Tibial artery (tissue), 4 donors: ENCODE data around the gene SLC36A2.

Source experiments
- DNase-seq, 2 donors: peaks; one replicate each; pipeline ENCODE4 v3.0.0-alpha.2; 2019
- H3K27ac ChIP-seq, 2 donors: fragments of 200-600 bp; sonication (generic) in 1 of 2; 1 replicate in 1 of 2; 2 replicates in 1 of 2; pipeline ENCODE4 v1.5.1; 2018 to 2019; ENCODE audit warnings: mild to moderate bottlenecking in 1 of 2
- H3K27me3 ChIP-seq, 2 donors: fragments of 200-600 bp; sonication (generic) in 1 of 2; one replicate each; pipeline versions ENCODE4 v1.5.1 to v1.6.0; 2016 to 2019
- H3K36me3 ChIP-seq, 3 donors: fragments of 200-600 bp; sonication (generic) in 2 of 3; one replicate each; pipeline ENCODE4 v1.5.1; 2016 to 2019; ENCODE audit warnings: mild to moderate bottlenecking in 2 of 3
- H3K4me1 ChIP-seq, 4 donors: fragments of 200-600 bp; sonication (generic) in 2 of 4; 1 replicate in 3 of 4; 2 replicates in 1 of 4; pipeline ENCODE4 v1.5.1; 2016 to 2019
- H3K4me3 ChIP-seq, 2 donors: fragments of 200-600 bp; sonication (generic) in 1 of 2; 1 replicate in 1 of 2; 2 replicates in 1 of 2; pipeline ENCODE4 v1.5.1; 2018 to 2019; ENCODE audit warnings: mild to moderate bottlenecking in 2 of 2
- H3K9me3 ChIP-seq, 3 donors: fragments of 200-600 bp; sonication (generic) in 1 of 3; one replicate each; pipeline ENCODE4 v1.5.1; 2016 to 2019
- intact Hi-C: fragments of 100-400 bp; cut with DNase I; formaldehyde crosslinking; loops from one replicate; pipeline ENCODE4 v1.15.0; 2023; ENCODE audit warnings: low total_unique reads
- TF ChIP-seq, protein P1 (sequence below), 2 experiments: fragments of 200-600 bp in 1 of 2; fragments of 450-650 bp in 1 of 2; IDR thresholded peaks; one replicate each; pipeline ENCODE4 v1.5.1; 2017 to 2019; ENCODE audit warnings: antibody characterized with exemption in 2 of 2, mild to moderate bottlenecking in 1 of 2, moderate library complexity in 1 of 2

SLC36A2 gene

DNA sequence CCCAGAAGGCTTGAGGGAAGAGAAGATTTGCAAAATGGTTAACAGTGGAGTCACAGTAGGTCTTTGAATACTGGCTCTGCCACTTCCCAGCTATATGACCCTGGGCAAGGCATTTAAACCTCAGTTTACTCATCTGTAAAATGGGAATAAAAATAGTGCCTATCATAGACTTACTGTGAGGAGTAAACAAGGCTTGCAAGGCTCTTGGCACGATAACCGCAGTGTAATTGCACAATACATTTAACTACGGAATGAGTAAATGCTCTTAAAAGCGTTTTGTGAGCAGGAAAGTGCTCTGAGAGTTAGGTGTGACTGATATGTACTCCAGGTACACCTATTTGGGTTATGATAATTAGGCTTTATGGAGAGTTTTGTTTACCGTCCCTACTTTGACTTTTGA lies 52.2 kb downstream of the SLC36A2 start:
- Histone ChIP-seq H3K36me3 (no peaks in the 10 kb centered on the region), H3K9me3 (no peaks in the 10 kb centered on the region), H3K27ac (no peak overlapping the region), H3K27me3 (peaks cover 0 to 6% of the 10 kb centered on the region in 2 donors), H3K4me3 (no peak overlapping the region), H3K4me1 (no peaks in the 10 kb centered on the region)
- TF ChIP-seq, protein P1, sequence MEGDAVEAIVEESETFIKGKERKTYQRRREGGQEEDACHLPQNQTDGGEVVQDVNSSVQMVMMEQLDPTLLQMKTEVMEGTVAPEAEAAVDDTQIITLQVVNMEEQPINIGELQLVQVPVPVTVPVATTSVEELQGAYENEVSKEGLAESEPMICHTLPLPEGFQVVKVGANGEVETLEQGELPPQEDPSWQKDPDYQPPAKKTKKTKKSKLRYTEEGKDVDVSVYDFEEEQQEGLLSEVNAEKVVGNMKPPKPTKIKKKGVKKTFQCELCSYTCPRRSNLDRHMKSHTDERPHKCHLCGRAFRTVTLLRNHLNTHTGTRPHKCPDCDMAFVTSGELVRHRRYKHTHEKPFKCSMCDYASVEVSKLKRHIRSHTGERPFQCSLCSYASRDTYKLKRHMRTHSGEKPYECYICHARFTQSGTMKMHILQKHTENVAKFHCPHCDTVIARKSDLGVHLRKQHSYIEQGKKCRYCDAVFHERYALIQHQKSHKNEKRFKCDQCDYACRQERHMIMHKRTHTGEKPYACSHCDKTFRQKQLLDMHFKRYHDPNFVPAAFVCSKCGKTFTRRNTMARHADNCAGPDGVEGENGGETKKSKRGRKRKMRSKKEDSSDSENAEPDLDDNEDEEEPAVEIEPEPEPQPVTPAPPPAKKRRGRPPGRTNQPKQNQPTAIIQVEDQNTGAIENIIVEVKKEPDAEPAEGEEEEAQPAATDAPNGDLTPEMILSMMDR (IDR thresholded peaks at IDR 0.05): no peak
- no peak for DNase-seq
- intact Hi-C loops: no loop called here

DNA sequence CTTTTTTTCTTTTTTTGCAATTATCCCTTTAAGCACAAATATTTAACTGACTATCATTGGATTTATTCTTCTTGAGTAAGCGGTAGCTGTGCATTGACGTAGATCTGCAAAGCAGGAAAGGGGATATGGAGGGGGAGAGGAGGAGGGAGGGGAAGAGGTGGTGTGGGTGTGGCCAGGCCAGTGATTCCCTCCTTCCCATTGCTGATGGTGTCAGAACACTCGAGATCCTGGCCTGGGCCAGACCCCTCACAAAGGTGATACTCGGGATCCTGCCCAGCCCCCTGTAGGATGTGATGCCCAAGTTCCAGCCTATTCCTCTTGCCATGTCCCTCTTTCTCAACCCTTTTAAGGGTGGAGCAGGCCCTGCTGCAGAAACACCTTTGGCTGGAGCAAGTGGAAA lies 53.7 kb downstream of the SLC36A2 start:
- no peak for DNase-seq
- TF ChIP-seq, protein P1 (IDR thresholded peaks at IDR 0.05): no peak
- Histone ChIP-seq H3K27me3 (peaks cover 0 to 6% of the 10 kb centered on the region in 2 donors), H3K27ac (no peak overlapping the region), H3K4me3 (no peak overlapping the region), H3K4me1 (no peaks in the 10 kb centered on the region), H3K36me3 (no peaks in the 10 kb centered on the region), H3K9me3 (no peaks in the 10 kb centered on the region)
- intact Hi-C loops: no loop called here

DNA sequence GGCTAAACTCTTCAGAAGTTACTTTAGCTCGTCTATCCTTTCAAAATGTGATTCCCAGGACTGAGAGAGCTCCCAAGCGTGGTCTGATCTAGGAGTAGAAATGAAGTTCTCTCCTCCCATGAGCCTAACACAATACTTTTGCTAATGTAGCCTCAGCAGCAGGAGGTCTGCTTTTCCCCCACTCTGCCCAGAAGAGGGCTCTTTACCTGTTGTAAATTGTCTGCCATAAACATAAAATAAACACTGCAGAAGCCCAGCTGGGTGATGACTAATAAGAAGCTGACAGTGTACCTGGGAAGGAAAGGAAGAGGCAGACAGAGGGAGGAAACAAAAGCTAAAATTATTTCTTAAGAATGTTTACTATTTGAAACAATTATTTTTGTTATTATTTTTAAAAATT lies 59.2 kb downstream of the SLC36A2 start:
- TF ChIP-seq, protein P1 (IDR thresholded peaks at IDR 0.05): no peak
- Histone ChIP-seq H3K27me3 (no peaks in the 10 kb centered on the region), H3K27ac (no peak overlapping the region), H3K36me3 (no peaks in the 10 kb centered on the region), H3K4me3 (no peak overlapping the region), H3K9me3 (no peaks in the 10 kb centered on the region), H3K4me1 (no peaks in the 10 kb centered on the region)
- no peak for DNase-seq
- intact Hi-C loops: no loop called here

DNA sequence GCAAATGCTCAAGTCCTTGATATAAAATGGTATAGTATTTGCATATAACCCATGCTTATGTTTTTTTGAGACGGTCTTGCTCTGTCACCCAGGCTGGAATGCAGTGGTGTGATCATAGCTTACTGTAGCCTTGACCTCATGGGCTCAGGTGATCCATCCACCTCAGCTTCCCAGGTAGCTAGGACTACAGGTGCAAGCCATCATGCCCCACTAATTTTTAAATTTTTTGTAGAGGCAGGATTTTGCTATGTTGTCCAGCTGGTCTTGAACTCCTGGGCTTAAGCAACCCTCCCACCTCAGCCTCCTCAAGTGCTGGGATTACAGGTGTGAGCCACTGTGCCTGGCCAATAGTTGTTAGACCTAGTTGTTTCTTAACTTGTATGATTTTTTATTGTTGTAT lies 61.1 kb downstream of the SLC36A2 start:
- Histone ChIP-seq H3K4me3 (no peak overlapping the region), H3K9me3 (no peaks in the 10 kb centered on the region), H3K27ac (no peak overlapping the region), H3K4me1 (no peaks in the 10 kb centered on the region), H3K36me3 (no peaks in the 10 kb centered on the region), H3K27me3 (no peaks in the 10 kb centered on the region)
- TF ChIP-seq, protein P1 (IDR thresholded peaks at IDR 0.05): no peak
- DNase-seq: no peak
- intact Hi-C loops: no loop called here

DNA sequence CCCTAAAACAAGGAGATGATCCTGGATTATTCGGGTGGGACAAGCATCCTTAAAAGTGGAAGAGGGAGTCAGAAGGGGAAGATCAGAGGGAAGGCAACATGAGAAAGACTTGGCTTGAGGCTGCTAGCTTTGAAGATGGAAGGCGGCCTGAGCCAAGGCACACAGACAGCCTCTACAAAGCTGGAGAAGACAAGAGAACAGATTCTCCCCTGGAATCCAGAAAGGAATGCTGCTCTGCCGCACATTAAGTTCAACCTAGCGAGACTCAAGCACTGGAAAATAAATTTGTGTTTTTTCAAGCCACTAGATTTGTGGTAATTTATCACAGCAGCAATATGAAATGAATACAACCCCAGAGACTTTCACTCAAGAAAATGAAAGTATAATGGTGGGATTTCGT lies 61.7 kb downstream of the SLC36A2 start:
- intact Hi-C loops: no loop called here
- Histone ChIP-seq H3K9me3 (no peaks in the 10 kb centered on the region), H3K27me3 (no peaks in the 10 kb centered on the region), H3K27ac (no peak overlapping the region), H3K4me1 (no peaks in the 10 kb centered on the region), H3K36me3 (no peaks in the 10 kb centered on the region), H3K4me3 (no peak overlapping the region)
- no peak for DNase-seq
- TF ChIP-seq, protein P1 (IDR thresholded peaks at IDR 0.05): no peak

DNA sequence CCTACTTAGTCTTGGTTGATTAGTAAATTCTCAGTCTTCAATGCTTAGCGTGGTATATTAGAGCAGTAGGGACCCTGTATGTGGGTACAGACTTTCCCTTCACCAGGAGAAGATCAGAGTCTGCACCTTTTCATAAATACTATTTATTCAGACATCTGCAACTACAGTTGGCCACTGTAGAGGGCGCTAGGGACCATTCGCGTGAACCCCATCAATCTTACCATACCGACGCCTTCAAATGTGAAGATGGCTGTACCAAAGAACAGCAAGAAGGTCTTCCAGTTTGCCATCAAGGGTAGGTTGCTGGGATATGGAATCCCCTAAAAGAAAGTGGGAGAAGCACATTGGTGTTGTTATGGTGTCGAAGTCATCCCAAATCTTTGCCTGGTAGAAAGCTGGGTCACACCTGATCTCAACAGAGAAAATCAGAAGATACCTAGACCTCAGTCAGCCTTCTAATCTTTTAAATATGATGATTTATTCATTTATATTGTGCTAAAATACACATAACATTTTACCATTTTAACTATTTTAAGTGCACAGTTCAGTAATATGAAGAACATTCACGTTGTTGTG lies 62.9 kb downstream of the SLC36A2 start:
- intact Hi-C loops: no loop called here
- Histone ChIP-seq H3K4me3 (no peak overlapping the region), H3K36me3 (no peaks in the 10 kb centered on the region), H3K9me3 (no peaks in the 10 kb centered on the region), H3K27me3 (no peaks in the 10 kb centered on the region), H3K4me1 (no peaks in the 10 kb centered on the region), H3K27ac (no peak overlapping the region)
- TF ChIP-seq, protein P1 (IDR thresholded peaks at IDR 0.05): no peak
- no peak for DNase-seq
